Activated CD8-positive, alpha-beta memory T cell treated with anti-CD3 and anti-CD28 coated beads, Interleukin-2, amount 50 U/mL, for 1 hour (primary cell): ENCODE measurements around the gene MRGPRX1.
"Not testable (repeated sequence)": the region's sequence is repeated elsewhere in the genome, so short reads cannot be mapped to it uniquely, and the experiment has no call there.

Source experiments
- DNase-seq: peaks from one replicate; pipeline ENCODE4 v3.0.0-alpha.2; 2020; ENCODE audit errors: extremely low read depth

The MRGPRX1 gene

DNA sequence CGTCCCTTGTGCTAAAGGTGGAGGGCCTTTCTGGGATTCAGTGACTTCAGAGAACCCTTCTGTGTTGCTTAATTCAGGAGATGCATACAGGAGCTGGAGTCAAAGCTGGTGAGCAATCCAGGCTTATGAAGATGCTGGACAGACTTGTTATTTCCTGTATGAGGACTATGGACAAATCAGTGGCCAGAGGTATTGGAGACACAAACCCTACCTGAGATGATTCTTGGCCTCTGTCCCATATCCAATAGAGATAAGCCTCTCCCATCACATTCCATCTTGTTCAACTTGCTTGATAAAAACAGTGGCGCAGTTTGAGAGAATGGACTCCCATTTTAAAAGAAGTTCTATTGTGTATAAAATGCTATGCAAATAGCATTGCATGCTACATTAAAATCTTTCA lies at the start of gene MRGPRX1:
TSS of gene MRGPRX1 (minus strand) at position 101 of the 400 bp plus-strand sequence. CDS start 4,630 bp downstream, outside the sequence.
- DNase-seq, result no peak

DNA sequence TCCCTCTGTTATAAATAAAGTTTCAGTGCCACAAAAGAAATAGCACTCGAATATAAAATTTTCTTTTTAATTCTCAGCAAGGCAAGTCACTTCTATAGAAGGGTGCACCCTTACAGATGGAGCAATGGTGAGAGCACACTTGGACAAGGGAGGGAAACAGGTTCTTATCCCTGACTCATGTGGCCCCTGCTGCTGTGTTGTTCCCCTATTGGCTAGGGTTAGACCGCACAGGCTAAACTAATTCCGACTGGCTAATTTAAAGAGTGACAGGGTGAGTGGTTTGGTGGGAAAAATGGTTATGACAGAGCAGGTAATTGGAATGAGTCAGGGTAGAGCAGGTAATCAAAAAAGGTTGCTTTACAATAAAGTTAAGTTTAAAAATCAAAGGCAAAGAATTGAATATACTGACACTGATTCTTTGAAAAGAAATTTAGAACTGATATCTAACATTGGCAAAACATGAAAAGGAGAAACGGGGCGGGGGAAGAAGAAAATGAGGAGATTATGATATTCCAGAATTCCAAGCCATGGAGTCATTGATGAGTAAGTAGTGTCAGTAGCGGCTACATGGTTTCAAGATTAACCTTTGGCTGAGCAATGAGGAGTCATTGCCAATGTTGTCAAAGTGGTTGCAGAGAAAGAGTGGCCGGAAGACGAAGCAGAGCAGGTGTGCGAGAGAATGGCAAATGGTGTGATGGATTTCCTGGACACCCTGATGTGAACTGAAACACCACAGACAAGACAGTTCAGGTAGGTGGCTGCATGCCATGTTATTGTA lies 48.4 kb upstream of the MRGPRX1 start:
- no peak for DNase-seq

- DNase-seq, result no peak
Measured at GRCh38 chr11:18986744-18987143, 47.5 kb upstream of the MRGPRX1 start.

- DNase-seq, result no peak
Measured at GRCh38 chr11:18981897-18982296, 42.7 kb upstream of the MRGPRX1 start.

- no peak for DNase-seq
Measured at GRCh38 chr11:18974192-18974591, 35.0 kb upstream of the MRGPRX1 start.

DNA sequence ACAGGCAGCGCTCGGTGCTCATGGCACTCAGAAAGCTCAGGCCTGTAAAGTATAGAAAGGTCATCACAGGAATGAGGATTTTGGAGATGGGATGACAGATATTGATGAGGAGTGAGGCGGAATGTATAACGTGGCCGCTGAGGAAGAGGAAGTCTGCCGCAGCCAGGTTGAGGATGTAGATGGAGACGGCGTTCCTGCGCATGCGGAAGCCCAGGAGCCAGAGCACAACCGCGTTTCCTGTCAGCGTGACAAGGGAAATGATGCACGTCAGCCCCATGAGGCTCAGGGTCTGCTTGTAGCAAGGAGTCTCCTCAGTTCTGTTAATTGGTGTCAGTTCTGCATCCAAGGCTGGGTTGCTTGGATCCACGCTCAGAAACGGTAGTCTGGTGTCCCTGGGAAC lies 33.1 kb upstream of the MRGPRX1 start:
- no peak for DNase-seq

- no peak for DNase-seq
Measured at GRCh38 chr11:18969720-18970119, 30.5 kb upstream of the MRGPRX1 start.

- DNase-seq, result no peak
Measured at GRCh38 chr11:18958221-18958910, 19.2 kb upstream of the MRGPRX1 start.

GRCh38 chr11:18956630-18957029 lies 17.4 kb upstream of the MRGPRX1 start:
- DNase-seq, result no peak

GRCh38 chr11:18936002-18936673 lies 3.1 kb downstream of the MRGPRX1 start:
- DNase-seq, result no peak

DNA sequence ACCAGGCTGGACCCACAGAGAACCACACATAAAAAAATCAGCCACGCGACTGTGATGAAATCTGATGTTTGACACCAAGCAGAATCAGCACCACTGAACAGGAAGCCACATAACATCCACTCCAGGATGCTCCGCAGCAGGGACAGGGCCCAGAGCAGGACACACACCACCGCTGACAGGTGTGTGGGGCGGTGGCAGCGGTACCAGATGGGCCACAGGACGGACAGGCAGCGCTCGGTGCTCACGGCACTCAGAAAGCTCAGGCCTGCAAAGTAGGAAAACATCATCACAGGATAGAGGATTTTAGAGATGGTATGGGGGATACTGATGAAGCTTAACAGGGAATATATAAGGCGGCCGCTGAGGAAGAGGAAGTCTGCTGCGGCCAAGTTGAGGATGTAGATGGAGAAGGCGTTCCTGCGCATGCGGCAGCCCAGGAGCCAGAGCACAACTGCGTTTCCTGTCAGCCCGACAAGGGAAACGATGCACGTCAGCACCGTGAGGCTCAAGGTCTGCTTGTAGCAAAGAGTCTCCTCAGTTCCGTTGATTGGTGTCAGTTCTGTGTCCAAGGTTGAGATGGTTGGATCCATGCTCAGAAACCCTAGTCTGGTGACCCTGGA lies 4.9 kb downstream of the MRGPRX1 start:
- DNase-seq, result no peak

GRCh38 chr11:18927550-18928322 lies 11.5 kb downstream of the MRGPRX1 start:
- DNase-seq, result no peak

DNA sequence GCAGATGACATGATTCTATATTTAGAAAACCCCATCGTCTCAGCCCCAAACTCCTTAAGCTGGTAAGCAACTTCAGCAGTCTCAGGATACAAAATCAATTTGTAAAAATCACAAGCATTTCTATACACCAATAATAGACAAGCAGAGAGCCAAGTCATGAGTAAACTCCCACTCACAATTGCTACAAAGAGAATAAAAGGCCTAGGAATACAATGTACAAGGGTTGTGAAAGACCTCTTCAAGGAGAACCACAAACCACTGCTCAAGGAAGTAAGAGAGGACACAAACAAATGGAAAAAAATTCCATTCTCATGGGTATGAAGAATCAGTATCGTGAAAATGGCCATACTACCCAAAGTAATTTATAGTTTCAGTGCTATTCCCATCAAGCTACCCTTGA lies 13.8 kb downstream of the MRGPRX1 start:
- not testable (repeated sequence) for DNase-seq

DNA sequence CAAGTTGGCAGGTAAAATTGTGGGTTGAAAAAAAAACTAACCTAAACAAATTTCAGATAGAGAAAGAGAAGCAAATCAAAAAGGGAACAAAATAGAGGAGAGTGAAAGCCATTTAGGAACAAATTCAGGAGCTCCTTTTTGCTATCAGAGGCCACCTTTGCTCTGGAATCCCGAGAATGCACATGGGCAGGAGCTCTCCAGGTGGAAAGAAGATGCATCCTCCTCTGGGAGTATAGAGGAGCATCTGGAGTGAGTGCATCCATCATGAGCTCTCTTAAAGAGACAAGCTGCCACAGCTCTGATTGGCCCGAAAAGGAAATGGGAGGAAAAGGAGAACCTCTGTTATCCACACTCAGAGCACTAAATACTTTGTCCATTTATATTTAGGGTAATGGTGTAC lies 26.3 kb downstream of the MRGPRX1 start:
- DNase-seq, result no peak

GRCh38 chr11:18907391-18907790 lies 31.8 kb downstream of the MRGPRX1 start:
- DNase-seq, result no peak

DNA sequence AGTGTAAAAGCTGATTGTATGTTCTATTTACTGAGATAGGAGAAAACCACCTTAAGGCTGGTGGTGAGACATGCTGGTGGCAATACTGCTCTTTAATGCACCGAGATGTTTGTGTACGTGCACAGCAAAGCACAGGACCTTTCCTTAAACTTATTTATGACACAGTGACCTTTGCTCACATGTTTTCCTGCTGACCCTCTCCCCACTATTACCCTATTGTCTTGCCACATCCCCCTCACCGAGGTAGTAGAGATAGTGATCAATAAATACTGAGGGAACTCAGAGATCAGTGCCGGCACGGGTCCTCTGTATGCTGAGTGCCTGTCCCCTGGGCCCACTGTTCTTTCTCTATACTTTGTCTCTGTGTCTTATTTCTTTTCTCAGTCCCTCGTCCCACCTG lies 38.6 kb downstream of the MRGPRX1 start:
- not testable (repeated sequence) for DNase-seq

DNA sequence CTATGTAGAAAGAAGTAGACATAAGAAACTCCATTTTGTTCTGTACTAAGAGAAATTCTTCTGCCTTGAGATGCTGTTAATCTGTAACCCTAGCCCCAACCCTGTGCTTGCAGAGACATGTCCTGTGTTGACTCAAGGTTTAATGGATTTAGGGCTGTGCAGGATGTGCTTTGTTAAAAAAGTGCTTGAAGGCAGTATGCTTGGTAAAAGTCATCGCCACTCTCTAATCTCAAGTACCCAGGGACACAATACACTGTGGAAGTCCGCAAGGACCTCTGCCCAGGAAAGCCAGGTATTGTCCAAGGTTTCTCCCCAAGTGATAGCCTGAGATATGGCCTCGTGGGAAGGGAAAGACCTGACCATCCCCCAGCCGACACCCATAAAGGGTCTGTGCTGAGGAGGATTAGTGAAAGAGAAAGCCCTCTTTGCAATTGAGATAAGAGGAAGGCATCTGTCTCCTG lies 39.0 kb downstream of the MRGPRX1 start:
- not testable (repeated sequence) for DNase-seq

DNA sequence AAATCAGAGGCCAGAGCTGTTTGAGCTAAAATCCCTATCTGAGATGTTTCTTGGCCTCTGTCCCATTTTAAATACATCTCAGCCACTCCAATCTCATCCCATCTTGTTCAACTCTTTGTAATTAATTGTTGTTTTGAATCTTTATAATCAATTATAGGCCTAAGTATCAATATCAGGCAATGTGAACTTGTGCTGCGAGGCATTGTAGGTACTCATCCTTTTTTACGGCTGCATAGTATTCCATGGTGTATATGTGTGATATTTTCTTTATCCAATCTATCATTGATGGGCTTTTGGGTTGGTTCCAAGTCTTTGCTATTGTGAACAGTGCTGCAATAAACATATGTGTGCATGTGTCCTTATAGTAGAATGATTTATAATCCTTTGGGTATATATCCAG lies 47.5 kb downstream of the MRGPRX1 start:
- DNase-seq, result not testable (repeated sequence)

DNA sequence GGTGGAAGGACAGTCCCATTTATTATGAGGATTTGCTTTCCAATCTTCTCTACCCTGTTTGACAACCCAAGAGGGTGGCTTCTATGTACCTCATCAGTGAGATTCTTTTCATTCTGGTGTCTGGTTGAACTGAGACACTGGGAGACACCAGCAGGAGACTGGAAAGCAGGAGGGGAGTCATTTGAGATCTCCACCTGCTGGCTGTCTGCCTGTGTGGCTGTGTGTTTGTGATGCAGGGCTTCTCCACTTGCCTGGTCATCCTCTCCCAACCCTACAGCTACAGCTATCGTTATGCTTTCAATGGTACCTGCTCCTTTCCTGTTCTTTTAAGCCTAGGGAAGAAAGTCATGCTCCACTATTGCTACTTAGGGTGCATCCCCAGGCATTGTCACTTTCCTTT lies 48.6 kb downstream of the MRGPRX1 start:
- no peak for DNase-seq
